Hepatocyte (in vitro differentiated cells): ENCODE data around the gene POLR2A. TPM values are rescaled to one million over a fixed set of nuclear protein-coding genes. Genes with fewer than 3 reads are reported as not detected.

Experiments
- DNase-seq: peaks from one replicate; pipeline ENCODE4 v3.0.0-alpha.2; 2016; ENCODE audit warnings: low spot score
- H2AFZ ChIP-seq: fragments of 200-600 bp; sonication (generic); 2 replicates; pipeline ENCODE4 v1.6.0; 2016; ENCODE audit warnings: antibody characterized with exemption, mild to moderate bottlenecking
- H3K27ac ChIP-seq: fragments of 200-600 bp; sonication (generic); 2 replicates; pipeline ENCODE4 v1.5.1; 2016; ENCODE audit warnings: mild to moderate bottlenecking
- H3K27me3 ChIP-seq: fragments of 200-600 bp; sonication (generic); 2 replicates; pipeline ENCODE4 v1.6.1; 2016
- H3K36me3 ChIP-seq: fragments of 200-600 bp; sonication (generic); replicated peaks from 2 replicates; pipeline ENCODE4 v1.5.1; 2016; ENCODE audit warnings: low read depth; ENCODE audit not compliant: insufficient read depth
- H3K4me1 ChIP-seq: fragments of 200-600 bp; sonication (generic); 2 replicates; pipeline ENCODE4 v1.5.1; 2016; ENCODE audit warnings: mild to moderate bottlenecking, moderate library complexity; ENCODE audit not compliant: insufficient read depth
- H3K4me2 ChIP-seq: fragments of 200-600 bp; sonication (generic); 2 replicates; pipeline ENCODE4 v1.6.0; 2016
- H3K4me3 ChIP-seq: fragments of 200-600 bp; sonication (generic); 2 replicates; pipeline ENCODE4 v1.5.1; 2016; ENCODE audit warnings: mild to moderate bottlenecking
- H3K79me2 ChIP-seq: fragments of 200-600 bp; sonication (generic); 2 replicates; pipeline ENCODE4 v1.6.0; 2017; ENCODE audit warnings: mild to moderate bottlenecking
- H3K9me2 ChIP-seq: fragments of 200-600 bp; sonication (generic); replicated peaks from 2 replicates; pipeline ENCODE4 v1.6.0; 2017; ENCODE audit warnings: mild to moderate bottlenecking; ENCODE audit not compliant: insufficient read depth
- H3K9me3 ChIP-seq: fragments of 200-600 bp; sonication (generic); 2 replicates; pipeline ENCODE4 v1.5.1; 2016; ENCODE audit warnings: low read depth, mild to moderate bottlenecking
- H4K20me1 ChIP-seq: fragments of 200-600 bp; sonication (generic); 2 replicates; pipeline ENCODE4 v1.6.0; 2016; ENCODE audit warnings: mild to moderate bottlenecking; ENCODE audit not compliant: insufficient read depth, poor library complexity, severe bottlenecking
- EZH2 ChIP-seq: fragments of 200-600 bp; sonication (generic); IDR thresholded peaks from 2 replicates; pipeline ENCODE4 v1.6.1; 2016; ENCODE audit warnings: antibody characterized with exemption, mild to moderate bottlenecking, borderline replicate concordance
- EZH2phosphoT487 ChIP-seq: fragments of 200-600 bp; sonication (generic); IDR thresholded peaks from one replicate; pipeline ENCODE4 v1.6.1; 2018; ENCODE audit warnings: antibody characterized with exemption, mild to moderate bottlenecking, low read depth, moderate library complexity; ENCODE audit not compliant: unreplicated experiment, severe bottlenecking
- WGBS: methylation state at CpG from one replicate; pipeline ENCODE4 v1.1.6; 2016; ENCODE audit warnings: low lambda C conversion rate; ENCODE audit errors: missing lambda C conversion rate; 5-methylcytosine and 5-hydroxymethylcytosine counted together
- polyA plus RNA-seq: library from polyadenylated mRNA; unstranded; fragments of >200 nt; fragmentation: Nextera tagmentation; extraction: Ambion mirVana; gene quantifications from 2 replicates; pipeline ENCODE4 v1.2.1, GENCODE V29; 2016
- total RNA-seq: library from RNA; depleted of rRNA; stranded (reverse); fragments of >200 nt; gene quantifications from 2 replicates; pipeline ENCODE4 v1.2.3, GENCODE V29; 2014
- TF ChIP-seq, protein P1 (sequence below): fragments of 200-600 bp; sonication (generic); IDR thresholded peaks from 2 replicates; pipeline ENCODE4 v1.5.1; 2016; ENCODE audit warnings: antibody characterized with exemption, mild to moderate bottlenecking; ENCODE audit not compliant: poor library complexity

The POLR2A gene
- total and polyA plus RNA-seq, 2 experiments from 2014 or later: 74.5 to 96.3 TPM

DNA sequence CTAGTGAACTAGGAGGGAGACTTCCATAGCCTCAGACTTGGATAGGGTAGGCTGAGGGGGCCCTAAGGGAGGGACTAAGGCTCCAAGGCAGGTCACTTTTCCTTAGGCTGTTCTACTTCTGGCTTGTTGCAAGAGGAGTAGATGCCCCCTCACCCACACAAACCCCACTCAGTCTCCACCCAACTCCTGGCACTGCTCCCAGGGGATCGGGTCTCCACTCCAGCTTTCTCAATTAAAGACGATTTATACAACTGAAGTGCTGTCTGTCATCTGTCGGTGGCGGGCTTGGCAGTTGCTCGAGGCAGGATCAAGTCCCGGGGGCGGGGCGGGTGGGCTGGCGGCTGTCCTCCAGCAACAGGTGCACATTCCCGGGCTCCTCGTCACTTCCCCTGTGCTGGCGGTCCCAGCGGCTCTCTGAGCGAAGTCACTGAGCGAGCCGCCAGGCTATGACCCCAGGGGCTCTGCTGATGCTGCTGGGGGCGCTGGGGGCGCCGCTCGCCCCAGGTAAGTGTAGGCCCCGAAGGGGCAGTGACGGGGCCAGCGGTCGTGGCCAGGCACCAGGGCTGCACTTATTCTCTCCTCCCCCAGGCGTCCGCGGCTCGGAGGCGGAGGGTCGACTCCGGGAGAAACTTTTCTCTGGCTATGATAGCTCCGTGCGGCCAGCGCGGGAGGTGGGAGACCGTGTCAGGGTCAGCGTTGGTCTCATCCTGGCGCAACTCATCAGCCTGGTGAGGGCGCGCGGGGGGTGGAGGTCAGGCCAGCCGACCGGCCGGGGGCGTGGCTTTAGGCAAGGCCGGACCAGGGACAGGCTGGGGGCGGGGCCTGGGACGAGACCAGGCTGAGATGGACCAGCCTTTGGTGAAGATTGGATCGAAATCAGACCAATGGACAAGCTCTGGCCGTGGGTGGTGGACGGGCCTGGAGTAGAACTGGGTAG, 39.2 kb upstream of the POLR2A start, which contains the start of gene CHRNB1:
TSS of gene CHRNB1 (plus strand) at position 380 of the 937 bp plus-strand sequence. CDS start at position 447, 67 bp downstream.
- Histone ChIP-seq H3K4me2 (peak within 1 kb of the TSS; percentile 95), H2AFZ (peak within 1 kb of the TSS; percentile 93), H3K27me3 (peaks cover 11% of the 10 kb centered on the region), H3K4me1 (peaks cover 16% of the 10 kb centered on the region), H3K4me3 (peak within 1 kb of the TSS; percentile 55), H3K27ac (peak within 1 kb of the TSS; percentile 80), H3K9me2 (no peaks in the 10 kb centered on the region), H3K36me3 (no peaks in the 10 kb centered on the region), H3K79me2 (no peaks in the 10 kb centered on the region), H4K20me1 (no peaks in the 10 kb centered on the region), H3K9me3 (no peaks in the 10 kb centered on the region)
- 8% methylated on average over 41 of the region's 51 CpGs for WGBS
- TF ChIP-seq, protein P1, sequence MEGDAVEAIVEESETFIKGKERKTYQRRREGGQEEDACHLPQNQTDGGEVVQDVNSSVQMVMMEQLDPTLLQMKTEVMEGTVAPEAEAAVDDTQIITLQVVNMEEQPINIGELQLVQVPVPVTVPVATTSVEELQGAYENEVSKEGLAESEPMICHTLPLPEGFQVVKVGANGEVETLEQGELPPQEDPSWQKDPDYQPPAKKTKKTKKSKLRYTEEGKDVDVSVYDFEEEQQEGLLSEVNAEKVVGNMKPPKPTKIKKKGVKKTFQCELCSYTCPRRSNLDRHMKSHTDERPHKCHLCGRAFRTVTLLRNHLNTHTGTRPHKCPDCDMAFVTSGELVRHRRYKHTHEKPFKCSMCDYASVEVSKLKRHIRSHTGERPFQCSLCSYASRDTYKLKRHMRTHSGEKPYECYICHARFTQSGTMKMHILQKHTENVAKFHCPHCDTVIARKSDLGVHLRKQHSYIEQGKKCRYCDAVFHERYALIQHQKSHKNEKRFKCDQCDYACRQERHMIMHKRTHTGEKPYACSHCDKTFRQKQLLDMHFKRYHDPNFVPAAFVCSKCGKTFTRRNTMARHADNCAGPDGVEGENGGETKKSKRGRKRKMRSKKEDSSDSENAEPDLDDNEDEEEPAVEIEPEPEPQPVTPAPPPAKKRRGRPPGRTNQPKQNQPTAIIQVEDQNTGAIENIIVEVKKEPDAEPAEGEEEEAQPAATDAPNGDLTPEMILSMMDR: no peak
- TF ChIP-seq EZH2: peak; percentile 34
- DNase-seq: peak; percentile 85

DNA sequence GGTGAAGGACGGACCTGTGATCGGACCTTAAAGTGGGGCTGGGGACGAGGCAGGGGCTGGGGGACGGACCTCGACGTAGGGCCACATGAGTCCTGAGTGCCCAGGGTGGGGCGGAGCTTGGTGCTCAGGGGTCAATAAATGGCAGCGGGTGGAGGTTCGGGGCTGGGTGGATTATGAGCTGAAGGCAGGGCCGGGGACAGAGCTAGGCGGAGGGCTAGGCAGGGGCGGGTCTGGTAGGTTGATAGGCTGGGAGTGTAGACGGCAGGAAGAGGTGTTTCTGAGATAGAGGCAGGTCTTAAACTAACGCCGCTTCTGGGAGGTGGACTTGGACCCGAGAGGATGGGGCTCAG, 38.6 kb upstream of the POLR2A start:
- Histone ChIP-seq H4K20me1 (no peaks in the 10 kb centered on the region), H3K36me3 (no peaks in the 10 kb centered on the region), H3K4me1 (peaks cover 10% of the 10 kb centered on the region), H3K9me2 (no peaks in the 10 kb centered on the region), H2AFZ (peak overlapping the region; percentile 93), H3K9me3 (no peaks in the 10 kb centered on the region), H3K4me3 (peak overlapping the region; percentile 55), H3K27me3 (peaks cover 7% of the 10 kb centered on the region), H3K27ac (peak overlapping the region; percentile 80), H3K79me2 (no peaks in the 10 kb centered on the region), H3K4me2 (peak overlapping the region; percentile 95)
- no peak for TF ChIP-seq EZH2phosphoT487
- TF ChIP-seq EZH2: no peak
- TF ChIP-seq, protein P1: no peak
- WGBS: 0% methylated on average over 4 of the region's 16 CpGs
- DNase-seq: peak; percentile 71

- Histone ChIP-seq H3K36me3 (no peaks in the 10 kb centered on the region), H2AFZ (no peak overlapping the region), H3K79me2 (no peaks in the 10 kb centered on the region), H3K27me3 (no peaks in the 10 kb centered on the region), H3K9me3 (no peaks in the 10 kb centered on the region), H3K4me3 (no peak overlapping the region), H3K27ac (no peak overlapping the region), H3K4me1 (peaks cover 3% of the 10 kb centered on the region), H3K4me2 (no peak overlapping the region), H4K20me1 (no peaks in the 10 kb centered on the region), H3K9me2 (no peaks in the 10 kb centered on the region)
- DNase-seq: no peak
- TF ChIP-seq EZH2phosphoT487 (no peak), EZH2 (no peak)
- TF ChIP-seq, protein P1: no peak
- 94% methylated on average over 7 of the region's 7 CpGs for WGBS
Measured at GRCh38 chr17:7448461-7448860, 35.7 kb upstream of the POLR2A start.
